SK-N-MC (cell line): Measurements from ENCODE around the gene FAM20C.

ENCODE experiments used
- EZH2 ChIP-seq: fragments of 200-600 bp; sonication (generic); IDR thresholded peaks from one replicate; pipeline ENCODE4 v1.6.1; 2017; ENCODE audit warnings: antibody characterized with exemption
- POLR2AphosphoS5 ChIP-seq: IDR thresholded peaks from 2 replicates; pipeline ENCODE4 v1.6.1; 2012; ENCODE audit warnings: mild to moderate bottlenecking, low read depth, low read length, borderline replicate concordance

- TF ChIP-seq EZH2 (no peak), POLR2AphosphoS5 (no peak)
Observed at GRCh38 chr7:256981-257646, 64.7 kb downstream of the FAM20C start.
